Peyer's patch (tissue), 4 donors: Measurements from ENCODE around the gene ELMOD3. TPM values are rescaled to one million over a fixed set of nuclear protein-coding genes. Genes with fewer than 3 reads are reported as not detected.
"Not testable (repeated sequence)": the region's sequence is repeated elsewhere in the genome, so short reads cannot be mapped to it uniquely, and the experiment has no call there.

Source experiments
- DNase-seq, 3 donors: peaks; one replicate each; pipeline ENCODE4 v3.0.0-alpha.2; 2017 to 2019
- H3K27ac ChIP-seq, 4 donors: fragments of 200-600 bp; sonication (generic); one replicate each; pipeline ENCODE4 v1.5.1; 2016 to 2019
- H3K27me3 ChIP-seq, 2 donors: fragments of 200-600 bp; sonication (generic); one replicate each; pipeline ENCODE4 v1.5.1; 2019
- H3K36me3 ChIP-seq, 3 donors: fragments of 200-600 bp; sonication (generic); one replicate each; pipeline ENCODE4 v1.5.1; 2016 to 2019
- H3K4me1 ChIP-seq, 4 donors: fragments of 200-600 bp; sonication (generic); one replicate each; pipeline ENCODE4 v1.5.1; 2016 to 2019
- H3K4me3 ChIP-seq, 4 donors: fragments of 200-600 bp; sonication (generic); 1 replicate in 3 of 4; 2 replicates in 1 of 4; pipeline ENCODE4 v1.5.1; 2016 to 2019; ENCODE audit warnings: mild to moderate bottlenecking in 1 of 4
- H3K9me3 ChIP-seq, 4 donors: fragments of 200-600 bp; sonication (generic); one replicate each; pipeline ENCODE4 v1.5.1; 2016 to 2019; ENCODE audit warnings: mild to moderate bottlenecking in 1 of 4
- POLR2A ChIP-seq, 2 donors: fragments of 450-650 bp; IDR thresholded peaks; one replicate each; pipeline ENCODE4 v1.5.1; 2017; ENCODE audit warnings: antibody characterized with exemption in 2 of 2, mild to moderate bottlenecking in 2 of 2, moderate library complexity in 2 of 2
- total RNA-seq, 4 donors: library from RNA; depleted of rRNA; stranded (reverse); fragments of >200 nt; gene quantifications; one replicate each; pipeline ENCODE4 v1.1.0, GENCODE V29; 2016
- TF ChIP-seq, protein P1 (sequence below), 6 experiments: fragments of 450-650 bp in 4 of 6; fragments of 200-600 bp in 2 of 6; sonication (generic) in 1 of 6; IDR thresholded peaks; one replicate each; pipeline ENCODE4 v1.5.1; 2017 to 2019; ENCODE audit warnings: antibody characterized with exemption in 6 of 6, mild to moderate bottlenecking in 3 of 6, moderate library complexity in 1 of 6

ELMOD3 gene
- total RNA-seq, 4 donors from 2014 or later = 28.1 to 49.4 (median 45.8) TPM

DNA sequence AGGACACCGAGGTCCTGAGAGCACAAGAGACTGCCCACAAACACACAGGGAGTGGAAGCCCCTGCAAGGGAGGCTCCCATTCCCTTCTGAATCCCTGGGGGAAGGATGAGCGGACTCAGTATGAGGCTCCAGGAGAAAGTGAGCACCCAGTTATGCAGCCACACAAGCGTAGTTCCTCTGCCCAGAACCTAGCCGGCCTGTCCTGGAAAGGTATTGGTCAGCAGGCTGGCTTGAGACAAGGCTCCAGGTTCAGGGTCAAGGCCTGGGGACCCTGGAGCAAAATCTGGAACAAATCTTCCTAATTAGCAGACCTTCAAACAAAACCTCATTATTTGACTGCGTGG is 56.8 kb downstream of the ELMOD3 start:
- TF ChIP-seq POLR2A (IDR thresholded peaks at IDR 0.05) = no peak
- TF ChIP-seq, protein P1, sequence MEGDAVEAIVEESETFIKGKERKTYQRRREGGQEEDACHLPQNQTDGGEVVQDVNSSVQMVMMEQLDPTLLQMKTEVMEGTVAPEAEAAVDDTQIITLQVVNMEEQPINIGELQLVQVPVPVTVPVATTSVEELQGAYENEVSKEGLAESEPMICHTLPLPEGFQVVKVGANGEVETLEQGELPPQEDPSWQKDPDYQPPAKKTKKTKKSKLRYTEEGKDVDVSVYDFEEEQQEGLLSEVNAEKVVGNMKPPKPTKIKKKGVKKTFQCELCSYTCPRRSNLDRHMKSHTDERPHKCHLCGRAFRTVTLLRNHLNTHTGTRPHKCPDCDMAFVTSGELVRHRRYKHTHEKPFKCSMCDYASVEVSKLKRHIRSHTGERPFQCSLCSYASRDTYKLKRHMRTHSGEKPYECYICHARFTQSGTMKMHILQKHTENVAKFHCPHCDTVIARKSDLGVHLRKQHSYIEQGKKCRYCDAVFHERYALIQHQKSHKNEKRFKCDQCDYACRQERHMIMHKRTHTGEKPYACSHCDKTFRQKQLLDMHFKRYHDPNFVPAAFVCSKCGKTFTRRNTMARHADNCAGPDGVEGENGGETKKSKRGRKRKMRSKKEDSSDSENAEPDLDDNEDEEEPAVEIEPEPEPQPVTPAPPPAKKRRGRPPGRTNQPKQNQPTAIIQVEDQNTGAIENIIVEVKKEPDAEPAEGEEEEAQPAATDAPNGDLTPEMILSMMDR (IDR thresholded peaks at IDR 0.05) = no peak
- Histone ChIP-seq H3K27ac (peak overlapping the region in 1 of 4 donors; percentile 37), H3K27me3 (no peaks in the 10 kb centered on the region), H3K36me3 (no peaks in the 10 kb centered on the region), H3K4me3 (no peak overlapping the region), H3K4me1 (peaks cover 0 to 35% (median 12%) of the 10 kb centered on the region in 4 donors), H3K9me3 (no peaks in the 10 kb centered on the region)
- DNase-seq = no peak

DNA sequence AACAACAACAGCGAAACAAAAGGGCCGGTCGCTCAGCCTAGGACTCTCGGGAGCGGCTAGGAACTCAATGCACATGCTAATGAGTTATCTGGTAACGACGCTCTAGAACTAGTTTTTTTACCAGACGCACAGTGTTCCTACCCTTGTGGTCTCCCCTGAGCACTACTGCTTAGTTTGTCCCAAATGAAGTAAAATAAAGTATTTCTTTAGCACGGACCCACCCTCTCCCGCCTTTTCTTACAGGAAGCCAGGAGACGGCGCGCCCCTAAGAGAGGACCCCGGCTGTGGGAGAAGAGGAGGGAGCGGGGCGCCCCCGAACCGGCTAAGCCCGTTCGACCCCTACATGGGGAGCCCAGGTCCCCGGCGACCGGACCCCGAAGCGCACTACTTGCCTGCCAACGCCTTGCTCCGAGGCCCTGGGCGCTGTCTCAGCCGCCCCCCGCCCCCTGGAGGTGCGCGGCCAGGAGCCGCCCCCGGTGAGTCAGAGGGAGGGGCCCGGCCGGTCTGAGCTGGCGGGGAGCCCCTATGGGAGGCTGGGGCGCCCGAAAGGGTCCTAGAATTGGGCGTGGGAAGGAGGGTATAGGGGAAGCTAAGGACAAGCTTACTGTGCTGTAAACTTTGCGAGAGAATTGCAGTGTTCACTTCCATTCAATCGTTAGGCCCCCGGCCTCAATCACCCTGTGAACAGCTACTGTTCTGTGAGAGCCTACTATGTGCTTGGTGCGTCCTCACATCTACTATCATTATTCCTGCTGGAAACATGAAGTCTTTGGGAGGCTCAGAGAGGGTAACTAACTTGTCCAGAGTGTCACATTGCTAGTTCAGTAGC is 59.2 kb downstream of the ELMOD3 start:
- Histone ChIP-seq H3K4me3 (peak overlapping the region; percentile 34 to 56 (median 48)), H3K36me3 (no peaks in the 10 kb centered on the region), H3K27me3 (no peaks in the 10 kb centered on the region), H3K27ac (peak overlapping the region; percentile 32 to 66 (median 62)), H3K9me3 (no peaks in the 10 kb centered on the region), H3K4me1 (peaks cover 0 to 34% (median 10%) of the 10 kb centered on the region in 4 donors)
- DNase-seq = peak; percentile 45 to 74 (median 73)
- TF ChIP-seq, protein P1 (IDR thresholded peaks at IDR 0.05) = peak in 3 of 6 experiments; percentile 2 to 11 (median 8)
- peak in 1 of 2 donors; percentile 27 for TF ChIP-seq POLR2A (IDR thresholded peaks at IDR 0.05)

DNA sequence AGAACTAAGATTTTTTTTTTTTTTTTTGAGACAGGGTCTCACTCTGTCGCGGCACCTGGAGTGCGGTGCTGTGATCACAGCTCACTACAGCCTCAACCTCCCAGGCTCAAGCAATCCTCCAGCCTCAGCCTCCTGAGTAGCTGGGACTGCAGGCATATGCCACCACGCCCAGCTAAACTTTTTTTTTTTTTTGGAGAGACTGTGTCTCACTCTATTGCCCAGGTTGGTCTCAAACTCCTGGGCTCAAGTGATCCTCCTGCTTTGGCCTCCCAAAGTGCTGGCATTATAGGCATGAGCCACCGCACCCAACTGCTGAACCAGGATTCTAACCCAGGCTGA is 59.8 kb downstream of the ELMOD3 start:
- H3K27ac ChIP-seq = peak overlapping the region in 1 of 4 donors; percentile 32
- H3K4me1 ChIP-seq = peaks cover 0 to 34% (median 9%) of the 10 kb centered on the region in 4 donors
- H3K4me3 ChIP-seq, H3K36me3 ChIP-seq, DNase-seq, H3K9me3 ChIP-seq, H3K27me3 ChIP-seq: not testable (repeated sequence)

GRCh38 chr2:85414761-85415553 is 60.4 kb downstream of the ELMOD3 start:
- H3K4me1 ChIP-seq = peaks cover 0 to 34% (median 10%) of the 10 kb centered on the region in 4 donors
- no peak overlapping the region for H3K27ac ChIP-seq
- no peaks in the 10 kb centered on the region for H3K36me3 ChIP-seq
- H3K27me3 ChIP-seq = no peaks in the 10 kb centered on the region
- H3K9me3 ChIP-seq = no peaks in the 10 kb centered on the region
- TF ChIP-seq, protein P1 (IDR thresholded peaks at IDR 0.05) = no peak
- TF ChIP-seq POLR2A (IDR thresholded peaks at IDR 0.05) = no peak
- H3K4me3 ChIP-seq = no peak overlapping the region
- DNase-seq = no peak

DNA sequence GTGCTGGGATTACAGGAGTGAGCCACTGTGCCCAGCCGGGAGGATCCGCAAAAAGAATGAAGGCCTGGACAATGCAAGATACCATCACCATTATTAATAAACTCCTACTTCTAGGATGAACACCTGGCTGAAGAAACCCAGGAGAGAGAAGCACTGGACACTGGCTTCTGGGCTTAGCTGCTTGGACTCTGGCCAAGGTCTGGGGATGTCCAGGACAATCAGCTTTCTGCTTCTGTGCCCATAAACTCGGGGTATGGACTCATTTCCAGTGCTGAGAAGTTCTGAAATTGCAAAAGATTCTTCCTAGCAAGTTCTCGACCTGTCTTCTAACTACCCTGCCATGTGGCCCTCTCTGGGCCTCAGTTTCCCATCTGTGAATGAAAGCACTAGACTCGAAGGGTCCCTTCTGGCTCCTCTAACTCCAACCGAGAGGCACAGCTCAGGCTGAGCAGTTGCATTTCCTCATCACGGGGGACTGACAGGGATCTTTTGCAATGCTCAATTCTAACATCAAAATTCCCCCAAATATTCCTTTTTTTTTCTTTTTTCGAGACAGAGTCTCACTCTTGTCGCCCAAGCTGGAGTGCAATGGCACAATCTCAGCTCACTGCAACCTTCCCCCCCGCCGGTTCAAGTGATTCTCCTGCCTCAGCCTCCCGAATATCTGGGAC is 61.5 kb downstream of the ELMOD3 start:
- no peaks in the 10 kb centered on the region for H3K27me3 ChIP-seq
- peak overlapping the region in 1 of 4 donors; percentile 10 for H3K27ac ChIP-seq
- no peak for DNase-seq
- no peaks in the 10 kb centered on the region for H3K9me3 ChIP-seq
- H3K4me3 ChIP-seq = no peak overlapping the region
- no peak for TF ChIP-seq POLR2A (IDR thresholded peaks at IDR 0.05)
- TF ChIP-seq, protein P1 (IDR thresholded peaks at IDR 0.05) = no peak
- H3K4me1 ChIP-seq = peaks cover 0 to 39% (median 15%) of the 10 kb centered on the region in 4 donors
- H3K36me3 ChIP-seq = no peaks in the 10 kb centered on the region
